Endothelial cell of umbilical vein (primary cell): Measurements from ENCODE around the gene NOB1. TPM values are rescaled to one million over a fixed set of nuclear protein-coding genes. Genes with fewer than 3 reads are reported as not detected.

Experiments
- BruUV-seq: library from RNA; stranded (reverse); fragments of 400-500 nt; replicated peaks from 2 replicates; lab custom pipeline; 2021; lab: Mats Ljungman, UMichigan
- CTCF ChIA-PET: fragments of 300-600, 350-600 bp; sonication (Branson Sonifier 250); formaldehyde crosslinking; loops from one replicate; lab custom pipeline; 2021; ENCODE audit warnings: antibody characterized with exemption, inconsistent platforms; lab: Charles Lee
- POLR2A ChIA-PET: fragments of 300-600, 350-600 bp; sonication (Branson Sonifier 250); formaldehyde crosslinking; loops from one replicate; lab custom pipeline; 2021; ENCODE audit warnings: antibody characterized with exemption, inconsistent platforms; lab: Charles Lee
- DNase-seq: peaks from one replicate; pipeline ENCODE4 v3.0.0-alpha.2; 2011; ENCODE audit warnings: low read depth, low spot score
- FAIRE-seq: peaks from 2 replicates; lab custom pipeline; 2011; peaks lifted over from hg19 to GRCh38; lab: Jason Lieb, UNC
- H2AFZ ChIP-seq: 2 replicates; pipeline ENCODE4 v1.6.0; 2012; ENCODE audit warnings: low read depth, low read length, control low read depth, inconsistent platforms
- H3K27ac ChIP-seq: 2 replicates; pipeline ENCODE4 v1.5.1; 2011; ENCODE audit warnings: low read depth, mild to moderate bottlenecking, control low read depth, low read length, moderate library complexity; ENCODE audit not compliant: insufficient read depth
- H3K27me3 ChIP-seq, 2 experiments: 2 replicates each; pipeline versions ENCODE4 v1.6.0 to v1.6.1; 2011; ENCODE audit warnings: low read length in 2 of 2, mixed read lengths in 1 of 2; ENCODE audit not compliant: control insufficient read depth in 2 of 2, insufficient read depth in 2 of 2
- H3K36me3 ChIP-seq, 2 experiments: 2 replicates in 1 of 2; 3 replicates in 1 of 2; pipeline ENCODE4 v1.5.1; 2011; ENCODE audit warnings: low read length in 2 of 2, mild to moderate bottlenecking in 1 of 2, moderate library complexity in 1 of 2; ENCODE audit not compliant: control insufficient read depth in 2 of 2, insufficient read depth in 2 of 2; ENCODE audit errors: extremely low read depth in 1 of 2
- H3K4me1 ChIP-seq: 3 replicates; pipeline ENCODE4 v1.5.1; 2011; ENCODE audit warnings: mild to moderate bottlenecking, low read length; ENCODE audit not compliant: control insufficient read depth, insufficient read depth; ENCODE audit errors: extremely low read depth
- H3K4me2 ChIP-seq: 2 replicates; pipeline ENCODE4 v1.6.1; 2011; ENCODE audit warnings: low read length, control low read depth, mixed read lengths; ENCODE audit not compliant: insufficient read depth
- H3K4me3 ChIP-seq, 3 experiments: fragments of 200-600 bp in 1 of 3; sonication (generic), shearing (Covaris generic) in 1 of 3; replicated peaks in 1 of 3; 2 replicates each; pipeline ENCODE4 v1.5.1; 2011 to 2016; ENCODE audit warnings: control low read depth in 3 of 3, low read length in 3 of 3, mild to moderate bottlenecking in 2 of 3, inconsistent platforms in 1 of 3, low read depth in 1 of 3, moderate library complexity in 1 of 3; ENCODE audit not compliant: insufficient read depth in 1 of 3
- H3K79me2 ChIP-seq: 2 replicates; pipeline ENCODE4 v1.6.0; 2012; ENCODE audit warnings: low read length, inconsistent platforms; ENCODE audit not compliant: control insufficient read depth, insufficient read depth
- H3K9ac ChIP-seq: replicated peaks from 2 replicates; pipeline ENCODE3; 2011; ENCODE audit warnings: low read length, control low read depth; ENCODE audit not compliant: insufficient read depth; ENCODE audit errors: extremely low read depth
- H3K9me1 ChIP-seq: replicated peaks from 3 replicates; pipeline ENCODE4 v1.6.0; 2011; ENCODE audit warnings: mild to moderate bottlenecking, low read length; ENCODE audit not compliant: control insufficient read depth, insufficient read depth; ENCODE audit errors: extremely low read depth
- H3K9me3 ChIP-seq: replicated peaks from 2 replicates; pipeline ENCODE4 v1.5.1; 2012; ENCODE audit warnings: low read length, inconsistent platforms; ENCODE audit not compliant: control insufficient read depth, insufficient read depth
- H4K20me1 ChIP-seq: replicated peaks from 2 replicates; pipeline ENCODE3; 2011; ENCODE audit warnings: mild to moderate bottlenecking, low read length; ENCODE audit not compliant: control insufficient read depth, insufficient read depth; ENCODE audit errors: extremely low read depth
- CTCF ChIP-seq, 2 donors: IDR thresholded peaks; 1 replicate in 1 of 2; 2 replicates in 1 of 2; pipeline ENCODE4 v1.5.1; 2011; ENCODE audit warnings: low read length in 2 of 2, mild to moderate bottlenecking in 2 of 2, moderate library complexity in 2 of 2, control low read depth in 1 of 2, inconsistent platforms in 1 of 2, low read depth in 1 of 2; ENCODE audit not compliant: insufficient read depth in 1 of 2; ENCODE audit errors: extremely low read depth in 1 of 2
- EZH2 ChIP-seq: IDR thresholded peaks from 2 replicates; pipeline ENCODE4 v1.6.1; 2012; ENCODE audit warnings: borderline replicate concordance, low read depth, mild to moderate bottlenecking, moderate library complexity, low read length, inconsistent platforms; ENCODE audit not compliant: severe bottlenecking
- FOS ChIP-seq: IDR thresholded peaks from 2 replicates; pipeline ENCODE4 v1.6.1; 2011; ENCODE audit warnings: mild to moderate bottlenecking, low read length, moderate library complexity, borderline replicate concordance; ENCODE audit not compliant: insufficient read depth
- GATA2 ChIP-seq: IDR thresholded peaks from 2 replicates; pipeline ENCODE4 v1.7.0; 2011; ENCODE audit warnings: low read depth, mild to moderate bottlenecking, moderate library complexity, mixed read lengths, low read length; ENCODE audit not compliant: insufficient read length, insufficient read depth
- JUN ChIP-seq: IDR thresholded peaks from 2 replicates; pipeline ENCODE4 v1.6.1; 2011; ENCODE audit warnings: borderline replicate concordance, low read depth; ENCODE audit not compliant: insufficient read length, insufficient read depth
- MAX ChIP-seq: IDR thresholded peaks from 2 replicates; pipeline ENCODE4 v1.6.1; 2011; ENCODE audit not compliant: insufficient read depth, insufficient read length
- MYC ChIP-seq: IDR thresholded peaks from one replicate; pipeline ENCODE4 v1.6.1; 2011; ENCODE audit warnings: mild to moderate bottlenecking, low read depth, low read length
- POLR2A ChIP-seq: IDR thresholded peaks from 2 replicates; pipeline ENCODE4 v1.6.1; 2012; ENCODE audit warnings: low read depth, mild to moderate bottlenecking, control low read depth, low read length
- POLR2AphosphoS5 ChIP-seq: IDR thresholded peaks from 2 replicates; pipeline ENCODE4 v1.6.1; 2012; ENCODE audit warnings: low read depth, mild to moderate bottlenecking, control low read depth, low read length, moderate library complexity; ENCODE audit not compliant: insufficient read depth
- dilution Hi-C: fragments of 300-500 bp; cut with MboI; formaldehyde crosslinking; loops from one replicate; pipeline ENCODE4 v1.15.0; 2019; ENCODE audit warnings: low sequenced_read_pairs; ENCODE audit not compliant: extremely low pct_ligation_motif_present
- intact Hi-C: fragments of 100-400 bp; cut with micrococcal nuclease; formaldehyde crosslinking; loops from one replicate; pipeline ENCODE4 v1.10.0; 2022
- polyA plus RNA-seq, 4 experiments: library from polyadenylated mRNA; depleted of rRNA in 3 of 4; stranded (reverse) in 3 of 4; unstranded in 1 of 4; fragments of >200 nt; gene quantifications; 2 replicates each; pipeline versions ENCODE4 v1.2.1 to v1.2.3, GENCODE V29; 2011 to 2012; ENCODE audit warnings: missing spikeins in 1 of 4
- total RNA-seq: library from RNA; stranded (reverse); gene quantifications from 2 replicates; pipeline ENCODE4 v1.2.3, GENCODE V29; 2021

NOB1 gene
- total and polyA plus RNA-seq, 2 donors (not counting 3 experiments of a cell fraction or from before 2014, with no cell fraction given), result 65.4 to 66.5 TPM

- Histone ChIP-seq H4K20me1 (no peaks in the 10 kb centered on the region), H3K4me1 (no peaks in the 10 kb centered on the region), H3K36me3 (peaks cover 0 to 7% of the 10 kb centered on the region in 2 experiments), H3K9me3 (no peaks in the 10 kb centered on the region), H3K4me2 (no peak overlapping the region), H3K4me3 (no peak overlapping the region), H3K9me1 (no peaks in the 10 kb centered on the region), H3K9ac (no peak overlapping the region), H2AFZ (no peak overlapping the region), H3K27me3 (no peaks in the 10 kb centered on the region), H3K79me2 (no peaks in the 10 kb centered on the region), H3K27ac (no peak overlapping the region)
- BruUV-seq, result no TSS peak
- TF ChIP-seq MAX (no peak), JUN (no peak), EZH2 (no peak), POLR2AphosphoS5 (no peak), FOS (no peak), MYC (no peak), GATA2 (no peak), CTCF (IDR thresholded peaks at IDR 0.05; ENCODE audit: extremely low read depth in 1 of 2, insufficient read depth in 1 of 2, low read depth in 1 of 2, low read length in 2 of 2) (no peak), POLR2A (no peak)
- POLR2A ChIA-PET, result interaction anchor here (0.7 kb wide), 1 partner anchor 272 kb away, joined by 3 read pairs; no protein-coding TSS in a partner anchor
- CTCF ChIA-PET, result interaction anchor here (0.6 to 14.2 kb wide), 3 partner anchors 13 to 357 kb away, joined by 3 to 320 read pairs (median 3); no protein-coding TSS in a partner anchor
- no peak for DNase-seq
- no peak for FAIRE-seq
- intact Hi-C loops (no loop called here), dilution Hi-C loops (no loop called here)
Observed at GRCh38 chr16:69799611-69800031, 44.9 kb upstream of the NOB1 start.
